GM12873 (cell line): ENCODE measurements around the gene NAPA.

ENCODE experiments used
- CTCF ChIP-seq: IDR thresholded peaks from 2 replicates; pipeline ENCODE4 v1.5.1; 2012; ENCODE audit warnings: low read depth, mild to moderate bottlenecking, moderate library complexity, low read length, control low read depth; ENCODE audit not compliant: insufficient read depth; ENCODE audit errors: missing control alignments

Gene NAPA

GRCh38 chr19:47514869-47515588, at the start of gene NAPA:
TSS of gene NAPA (minus strand) at chr19:47515063. CDS start at chr19:47514940, 123 bp downstream.
- no peak for TF ChIP-seq CTCF

- TF ChIP-seq CTCF: no peak
Observed at GRCh38 chr19:47564081-47564480, 49.2 kb upstream of the NAPA start.

GRCh38 chr19:47561440-47562057, 46.7 kb upstream of the NAPA start:
- no peak for TF ChIP-seq CTCF

- no peak for TF ChIP-seq CTCF
Observed at GRCh38 chr19:47560999-47561398, 46.1 kb upstream of the NAPA start.

GRCh38 chr19:47550129-47550528, 35.3 kb upstream of the NAPA start:
- TF ChIP-seq CTCF: no peak

GRCh38 chr19:47549261-47549862, 34.5 kb upstream of the NAPA start:
- no peak for TF ChIP-seq CTCF

- no peak for TF ChIP-seq CTCF
Observed at GRCh38 chr19:47547199-47547598, 32.3 kb upstream of the NAPA start.
